ENCODE results near the gene GTPBP2.
"Not testable (repeated sequence)": the region's sequence is repeated elsewhere in the genome, so short reads cannot be mapped to it uniquely, and the experiment has no call there.

The GTPBP2 gene

DNA sequence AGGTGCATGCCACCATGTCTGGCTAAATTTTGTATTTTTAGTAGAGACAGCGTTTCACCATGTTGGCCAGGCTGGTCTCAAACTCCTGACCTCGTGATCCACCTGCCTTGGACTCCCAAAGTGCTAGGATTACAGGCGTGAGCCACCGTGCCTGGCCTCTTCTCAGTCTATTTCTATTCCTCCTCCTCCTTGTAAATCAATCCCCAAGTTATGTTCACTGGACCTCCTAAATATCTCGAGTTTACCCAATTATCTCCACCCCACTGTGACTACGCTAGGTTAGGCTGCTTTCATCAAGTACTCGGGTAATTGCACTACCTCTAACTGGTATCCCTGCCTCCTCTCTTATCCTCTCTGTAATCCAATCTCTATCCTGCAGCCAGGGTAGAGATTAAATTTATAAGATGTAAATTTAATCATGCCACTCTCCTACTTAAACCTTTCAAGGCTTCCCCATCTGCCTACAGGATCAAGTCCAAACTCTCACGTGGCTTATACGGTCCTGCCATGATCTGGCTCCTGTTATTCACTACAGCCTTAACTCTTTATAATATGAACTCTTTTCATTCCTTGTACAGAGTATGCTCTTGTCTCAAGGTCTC lies 5.7 kb upstream of the GTPBP2 start (continued):
- TF ChIP-seq, protein P1, sequence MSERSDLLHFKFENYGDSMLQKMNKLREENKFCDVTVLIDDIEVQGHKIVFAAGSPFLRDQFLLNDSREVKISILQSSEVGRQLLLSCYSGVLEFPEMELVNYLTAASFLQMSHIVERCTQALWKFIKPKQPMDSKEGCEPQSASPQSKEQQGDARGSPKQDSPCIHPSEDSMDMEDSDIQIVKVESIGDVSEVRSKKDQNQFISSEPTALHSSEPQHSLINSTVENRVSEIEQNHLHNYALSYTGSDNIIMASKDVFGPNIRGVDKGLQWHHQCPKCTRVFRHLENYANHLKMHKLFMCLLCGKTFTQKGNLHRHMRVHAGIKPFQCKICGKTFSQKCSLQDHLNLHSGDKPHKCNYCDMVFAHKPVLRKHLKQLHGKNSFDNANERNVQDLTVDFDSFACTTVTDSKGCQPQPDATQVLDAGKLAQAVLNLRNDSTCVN (tag by site-specific recombination; optimal IDR thresholded peaks at IDR 0.05), result no peak
- TF ChIP-seq HOXD13 (CRISPR knock-in tag; IDR thresholded peaks at IDR 0.05; ENCODE audit: borderline replicate concordance) (no peak), BCL11A (tag by site-specific recombination; IDR thresholded peaks at IDR 0.05; ENCODE audit: low read depth) (no peak), ZNF184 (tag by site-specific recombination; IDR thresholded peaks at IDR 0.05) (no peak), ZNF558 (tag by site-specific recombination; IDR thresholded peaks at IDR 0.05) (no peak), ZNF311 (tag by site-specific recombination; IDR thresholded peaks at IDR 0.05; ENCODE audit: borderline replicate concordance) (no peak), MZF1 (tag by site-specific recombination; IDR thresholded peaks at IDR 0.05; ENCODE audit: borderline replicate concordance) (peak; percentile 75; the same call in 1 of the 2 replicates), ZNF830 (tag by site-specific recombination; IDR thresholded peaks at IDR 0.05; ENCODE audit: low read depth) (no peak), ZIC2 (tag by site-specific recombination; IDR thresholded peaks at IDR 0.05) (no peak), BCL11B (tag by site-specific recombination; IDR thresholded peaks at IDR 0.05; ENCODE audit: low read depth) (no peak), KLF1 (tag by site-specific recombination; IDR thresholded peaks at IDR 0.05) (no peak; the same call in 1 of the 2 replicates), ZXDB (tag by site-specific recombination; IDR thresholded peaks at IDR 0.05) (no peak), ZBTB17 (tag by site-specific recombination; IDR thresholded peaks at IDR 0.05) (peak; percentile 48), ZNF214 (tag by site-specific recombination; IDR thresholded peaks at IDR 0.05; ENCODE audit: borderline replicate concordance) (no peak), ZSCAN30 (tag by site-specific recombination; IDR thresholded peaks at IDR 0.05) (peak; percentile 70; the same call in 1 of the 2 replicates), ZNF341 (tag by site-specific recombination; IDR thresholded peaks at IDR 0.05; ENCODE audit: low read depth) (no peak), ZSCAN23 (tag by site-specific recombination; IDR thresholded peaks at IDR 0.05) (no peak), OSR2 (tag by site-specific recombination; IDR thresholded peaks at IDR 0.05) (0 out of 2 replicates have a peak, but pooled peaks have one; percentile 27), ZNF404 (tag by site-specific recombination; IDR thresholded peaks at IDR 0.05) (no peak), ZNF629 (tag by site-specific recombination; IDR thresholded peaks at IDR 0.05) (no peak), ZNF76 (tag by site-specific recombination; IDR thresholded peaks at IDR 0.05; ENCODE audit: borderline replicate concordance, low read depth) (no peak), ZNF707 (tag by site-specific recombination; IDR thresholded peaks at IDR 0.05) (no peak), ZNF292 (tag by site-specific recombination; IDR thresholded peaks at IDR 0.05; ENCODE audit: borderline replicate concordance, low read depth) (no peak)
- TF ChIP-seq, protein P2, sequence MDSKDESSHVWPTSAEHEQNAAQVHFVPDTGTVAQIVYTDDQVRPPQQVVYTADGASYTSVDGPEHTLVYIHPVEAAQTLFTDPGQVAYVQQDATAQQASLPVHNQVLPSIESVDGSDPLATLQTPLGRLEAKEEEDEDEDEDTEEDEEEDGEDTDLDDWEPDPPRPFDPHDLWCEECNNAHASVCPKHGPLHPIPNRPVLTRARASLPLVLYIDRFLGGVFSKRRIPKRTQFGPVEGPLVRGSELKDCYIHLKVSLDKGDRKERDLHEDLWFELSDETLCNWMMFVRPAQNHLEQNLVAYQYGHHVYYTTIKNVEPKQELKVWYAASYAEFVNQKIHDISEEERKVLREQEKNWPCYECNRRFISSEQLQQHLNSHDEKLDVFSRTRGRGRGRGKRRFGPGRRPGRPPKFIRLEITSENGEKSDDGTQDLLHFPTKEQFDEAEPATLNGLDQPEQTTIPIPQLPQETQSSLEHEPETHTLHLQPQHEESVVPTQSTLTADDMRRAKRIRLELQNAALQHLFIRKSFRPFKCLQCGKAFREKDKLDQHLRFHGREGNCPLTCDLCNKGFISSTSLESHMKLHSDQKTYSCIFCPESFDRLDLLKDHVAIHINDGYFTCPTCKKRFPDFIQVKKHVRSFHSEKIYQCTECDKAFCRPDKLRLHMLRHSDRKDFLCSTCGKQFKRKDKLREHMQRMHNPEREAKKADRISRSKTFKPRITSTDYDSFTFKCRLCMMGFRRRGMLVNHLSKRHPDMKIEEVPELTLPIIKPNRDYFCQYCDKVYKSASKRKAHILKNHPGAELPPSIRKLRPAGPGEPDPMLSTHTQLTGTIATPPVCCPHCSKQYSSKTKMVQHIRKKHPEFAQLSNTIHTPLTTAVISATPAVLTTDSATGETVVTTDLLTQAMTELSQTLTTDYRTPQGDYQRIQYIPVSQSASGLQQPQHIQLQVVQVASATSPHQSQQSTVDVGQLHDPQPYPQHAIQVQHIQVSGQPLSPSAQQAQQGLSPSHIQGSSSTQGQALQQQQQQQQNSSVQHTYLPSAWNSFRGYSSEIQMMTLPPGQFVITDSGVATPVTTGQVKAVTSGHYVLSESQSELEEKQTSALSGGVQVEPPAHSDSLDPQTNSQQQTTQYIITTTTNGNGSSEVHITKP (tag by site-specific recombination; IDR thresholded peaks at IDR 0.05), result no peak
- TF ChIP-seq, protein P3, sequence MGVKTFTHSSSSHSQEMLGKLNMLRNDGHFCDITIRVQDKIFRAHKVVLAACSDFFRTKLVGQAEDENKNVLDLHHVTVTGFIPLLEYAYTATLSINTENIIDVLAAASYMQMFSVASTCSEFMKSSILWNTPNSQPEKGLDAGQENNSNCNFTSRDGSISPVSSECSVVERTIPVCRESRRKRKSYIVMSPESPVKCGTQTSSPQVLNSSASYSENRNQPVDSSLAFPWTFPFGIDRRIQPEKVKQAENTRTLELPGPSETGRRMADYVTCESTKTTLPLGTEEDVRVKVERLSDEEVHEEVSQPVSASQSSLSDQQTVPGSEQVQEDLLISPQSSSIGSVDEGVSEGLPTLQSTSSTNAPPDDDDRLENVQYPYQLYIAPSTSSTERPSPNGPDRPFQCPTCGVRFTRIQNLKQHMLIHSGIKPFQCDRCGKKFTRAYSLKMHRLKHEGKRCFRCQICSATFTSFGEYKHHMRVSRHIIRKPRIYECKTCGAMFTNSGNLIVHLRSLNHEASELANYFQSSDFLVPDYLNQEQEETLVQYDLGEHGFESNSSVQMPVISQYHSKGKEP (tag by site-specific recombination; IDR thresholded peaks at IDR 0.05), result peak; percentile 66

DNA sequence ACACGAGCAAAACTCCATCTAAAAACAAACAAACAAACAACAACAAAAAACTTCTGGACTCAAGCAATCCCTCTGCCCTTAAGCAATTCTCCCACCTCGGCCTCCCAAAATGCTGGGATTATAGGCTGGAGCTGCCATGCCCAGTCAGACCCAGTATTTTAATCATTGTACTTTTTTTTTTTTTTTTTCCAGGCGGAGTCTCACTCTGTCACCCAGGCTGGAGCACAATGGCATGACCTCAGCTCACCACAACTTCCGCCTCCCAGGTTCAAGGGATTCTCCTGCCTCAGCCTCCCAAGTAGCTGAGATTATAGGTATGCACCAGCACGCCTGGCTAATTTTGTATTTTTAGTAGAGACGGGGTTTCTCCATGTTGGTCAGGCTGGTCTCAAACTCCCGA lies 3.9 kb upstream of the GTPBP2 start:
- H3K9me3 ChIP-seq (ENCODE audit: control insufficient read depth, insufficient read depth, low read depth, low read length); H3K4me1 ChIP-seq (ENCODE audit: control insufficient read depth, insufficient read depth, low read length); H3K27ac ChIP-seq (ENCODE audit: extremely low read depth, low read depth, low read length); H3K4me3 ChIP-seq (ENCODE audit: low read depth, low read length); CTCF ChIA-PET: not testable (repeated sequence)
- POLR2A ChIA-PET, result interaction anchor here (0.7 kb wide), 1 partner anchor 319 kb away, joined by 4 read pairs; no protein-coding TSS in a partner anchor
- peaks cover 12 to 15% of the 10 kb centered on the region in 2 experiments; a peak in 2 of 3 replicates for H3K36me3 ChIP-seq (ENCODE audit: control insufficient read depth in 2 of 2, insufficient read depth in 1 of 2, low read length in 2 of 2)
